HEK293 (cell line): ENCODE measurements around the gene ZNF45.
"Not testable (repeated sequence)": the region's sequence is repeated elsewhere in the genome, so short reads cannot be mapped to it uniquely, and the experiment has no call there.

ENCODE experiments used
- CTCF ChIA-PET: fragments of 350-600 bp; formaldehyde crosslinking; extraction: SDS; loops from one replicate; lab custom pipeline; 2021; ENCODE audit warnings: antibody characterized with exemption; lab: Yijun Ruan, JAX
- POLR2A ChIA-PET: fragments of 300-600 bp; formaldehyde crosslinking; extraction: SDS; loops from one replicate; lab custom pipeline; 2020; ENCODE audit warnings: antibody characterized with exemption, inconsistent platforms; lab: Yijun Ruan, JAX
- H3K27ac ChIP-seq: fragments of 200-500 bp; sonication (Bioruptor generic); 2 replicates; pipeline ENCODE4 v1.5.1; 2014; ENCODE audit warnings: low read depth, low read length, control low read depth, inconsistent platforms; ENCODE audit errors: extremely low read depth
- H3K36me3 ChIP-seq, 2 experiments: fragments of 200-500 bp in 1 of 2; sonication (Bioruptor generic) in 1 of 2; 1 replicate in 1 of 2; 2 replicates in 1 of 2; pipeline ENCODE4 v1.5.1; 2014 to 2017; ENCODE audit warnings: inconsistent platforms in 2 of 2, low read length in 2 of 2; ENCODE audit not compliant: control insufficient read depth in 2 of 2, insufficient read depth in 1 of 2
- H3K4me1 ChIP-seq: fragments of 200-500 bp; sonication (Bioruptor generic); 2 replicates; pipeline ENCODE4 v1.5.1; 2014; ENCODE audit warnings: mild to moderate bottlenecking, low read length, inconsistent platforms; ENCODE audit not compliant: control insufficient read depth, insufficient read depth
- H3K4me3 ChIP-seq: 2 replicates; pipeline ENCODE4 v1.5.1; 2011; ENCODE audit warnings: low read depth, mild to moderate bottlenecking, control low read depth, low read length, moderate library complexity
- H3K9me3 ChIP-seq: fragments of 200-500 bp; sonication (Bioruptor generic); 2 replicates; pipeline ENCODE4 v1.5.1; 2014; ENCODE audit warnings: low read depth, low read length, inconsistent platforms; ENCODE audit not compliant: control insufficient read depth, insufficient read depth
- ATF2 ChIP-seq: fragments of 450-650 bp; formaldehyde crosslinking; IDR thresholded peaks from 2 replicates; pipeline ENCODE4 v1.5.1; 2016; ENCODE audit warnings: missing biosample characterization, missing genetic modification characterization, low read depth
- PRDM2 ChIP-seq: fragments of 450-650 bp; formaldehyde crosslinking; IDR thresholded peaks from 2 replicates; pipeline ENCODE4 v1.5.1; 2016; ENCODE audit warnings: missing biosample characterization, missing genetic modification characterization, borderline replicate concordance
- SETDB1 ChIP-seq: IDR thresholded peaks from one replicate; pipeline ENCODE4 v1.6.1; 2017; ENCODE audit warnings: mild to moderate bottlenecking, low read length, moderate library complexity, mixed read lengths; ENCODE audit not compliant: insufficient read length
- ZNF280D ChIP-seq: fragments of 450-650 bp; formaldehyde crosslinking; IDR thresholded peaks from 2 replicates; pipeline ENCODE4 v1.5.1; 2016; ENCODE audit warnings: missing biosample characterization, missing genetic modification characterization
- ZNF529 ChIP-seq: fragments of 450-650 bp; formaldehyde crosslinking; IDR thresholded peaks from 2 replicates; pipeline ENCODE4 v1.5.1; 2017; ENCODE audit warnings: missing genetic modification characterization, missing biosample characterization; ENCODE audit not compliant: insufficient replicate concordance
- ZSCAN30 ChIP-seq: fragments of 450-650 bp; IDR thresholded peaks from 2 replicates; pipeline ENCODE4 v1.5.1; 2018; ENCODE audit warnings: missing biosample characterization, mild to moderate bottlenecking, missing genetic modification characterization, moderate library complexity

ZNF45 gene

DNA sequence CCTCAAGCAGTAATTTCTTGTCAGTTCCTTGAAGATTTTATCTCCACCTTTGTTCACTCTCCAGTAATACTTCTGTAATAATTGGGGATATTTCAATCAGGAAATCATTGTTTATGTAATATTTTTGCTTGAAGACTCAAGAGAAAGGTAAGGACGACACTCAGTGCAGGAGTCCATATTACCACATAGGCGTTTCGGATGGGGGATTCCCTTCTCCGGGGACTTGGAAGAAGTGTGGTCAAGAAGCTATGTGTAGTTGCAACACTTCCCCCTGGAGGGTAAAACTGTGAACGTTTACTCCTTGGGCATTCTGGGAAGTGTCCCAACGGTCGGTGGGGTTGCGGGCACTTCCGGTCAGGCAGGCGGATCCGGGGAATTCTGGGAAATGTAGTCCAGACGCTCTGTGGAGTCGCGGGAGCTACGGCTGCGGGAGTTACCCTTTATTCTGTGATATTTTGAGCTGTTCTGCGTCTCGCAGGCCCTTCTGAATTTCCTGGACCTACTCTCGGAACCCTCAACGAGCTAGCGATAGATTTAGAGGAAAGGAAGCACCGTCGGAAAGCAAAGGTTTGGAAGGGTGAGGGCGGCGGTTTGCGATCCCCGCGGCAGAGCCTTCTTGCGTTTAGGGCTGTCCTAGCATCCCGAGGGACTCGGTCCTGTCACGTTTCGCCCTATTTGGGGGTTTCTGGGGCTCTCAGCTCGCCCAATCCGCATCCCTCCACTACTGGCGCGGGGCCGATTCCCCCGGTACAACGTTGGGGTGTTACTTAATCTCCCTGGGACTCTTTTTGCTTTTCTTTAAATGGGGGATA, 16.0 kb upstream of the ZNF45 start, which contains the start of gene ZNF221 (continued):
- TF ChIP-seq PRDM2 (tag by site-specific recombination) (no peak), ZSCAN30 (tag by site-specific recombination) (peak; percentile 97)

DNA sequence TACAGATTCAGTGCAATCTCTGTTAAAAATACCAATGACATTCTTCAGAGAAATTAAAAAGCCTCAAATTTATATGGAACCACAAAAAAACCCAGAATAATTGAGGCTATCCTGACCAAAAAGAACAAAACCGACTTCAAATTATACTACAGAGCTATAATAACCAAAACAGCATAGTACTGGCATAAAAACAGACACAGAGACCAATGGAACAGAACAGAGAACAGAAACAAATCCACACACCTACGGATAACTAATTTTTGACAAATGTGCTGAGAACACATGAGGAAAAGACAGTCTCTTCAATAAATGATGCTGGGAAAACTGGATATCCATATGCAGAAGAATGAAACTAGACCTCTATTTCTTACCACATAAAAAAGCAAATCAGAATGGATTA, 14.7 kb upstream of the ZNF45 start:
- H3K27ac ChIP-seq: not testable (repeated sequence)
- peak; percentile 97 for TF ChIP-seq ZNF280D (tag by site-specific recombination)
- TF ChIP-seq, all 188 proteins: peak for 1; not testable (repeated sequence) for 187
- H3K4me3 ChIP-seq, H3K4me1 ChIP-seq, POLR2A ChIA-PET: not testable (repeated sequence)
- H3K36me3 ChIP-seq: peaks cover 12 to 27% of the 10 kb centered on the region in 2 experiments
- CTCF ChIA-PET: interaction anchor here (1.1 kb wide), 1 partner anchor 14 kb away, joined by 6 read pairs; the partner anchor contains the start of gene ZNF45
- H3K9me3 ChIP-seq: peaks cover 21% of the 10 kb centered on the region

GRCh38 chr19:43947412-43947811, 12.3 kb upstream of the ZNF45 start:
- H3K4me3 ChIP-seq, H3K27ac ChIP-seq, H3K4me1 ChIP-seq: not testable (repeated sequence)
- Histone ChIP-seq H3K36me3 (peaks cover 0 to 13% of the 10 kb centered on the region in 2 experiments; a peak in 2 of 3 replicates), H3K9me3 (peaks cover 22% of the 10 kb centered on the region)
- TF ChIP-seq SETDB1 (peak; percentile 64), ATF2 (tag by site-specific recombination) (peak; percentile 18; the same call in 1 of the 2 replicates), ZNF529 (tag by site-specific recombination) (peak; percentile 97)
- POLR2A ChIA-PET: interaction anchor here (1.2 to 1.9 kb wide), 2 partner anchors 12 to 46 kb away, joined by 3 to 15 read pairs; partner anchors contain the start of gene ZNF45
- CTCF ChIA-PET: interaction anchor here (0.7 kb wide), 1 partner anchor 195 kb away, joined by 3 read pairs; no protein-coding TSS in a partner anchor
